H1 (cell line): Measurements from ENCODE around the gene EPB41L5. TPM values are rescaled to one million over a fixed set of nuclear protein-coding genes. Genes with fewer than 3 reads are reported as not detected.

Experiments used
- CTCF ChIA-PET: fragments of 300-600 bp; sonication (Branson Sonifier 250); formaldehyde crosslinking; loops from one replicate; lab custom pipeline; 2021; ENCODE audit not compliant: partially characterized antibody; lab: Charles Lee
- POLR2A ChIA-PET: fragments of 300-600 bp; sonication (Branson Sonifier 250); formaldehyde crosslinking; loops from one replicate; lab custom pipeline; 2021; ENCODE audit warnings: inconsistent platforms; ENCODE audit not compliant: partially characterized antibody; lab: Charles Lee
- DNase-seq, 2 experiments: peaks; one replicate each; pipeline versions ENCODE4 v3.0.0 to v3.0.0-alpha.2; 2010 to 2022; ENCODE audit warnings: low spot score in 2 of 2, low read depth in 1 of 2, mixed read lengths in 1 of 2
- FAIRE-seq: peaks from 2 replicates; lab custom pipeline; 2011; peaks lifted over from hg19 to GRCh38; lab: Jason Lieb, UNC
- H2AFZ ChIP-seq: 2 replicates; pipeline ENCODE4 v1.8.1; 2012; ENCODE audit warnings: low read length, inconsistent platforms
- H2AK5ac ChIP-seq: 2 replicates; pipeline ENCODE4 v1.6.1; 2013; ENCODE audit warnings: low read depth, low read length
- H2BK120ac ChIP-seq: replicated peaks from 2 replicates; pipeline ENCODE3; 2013; ENCODE audit warnings: low read depth, low read length, inconsistent platforms
- H2BK12ac ChIP-seq: 2 replicates; pipeline ENCODE4 v1.6.1; 2013; ENCODE audit warnings: low read depth, low read length
- H2BK15ac ChIP-seq: 2 replicates; pipeline ENCODE4 v1.6.1; 2013; ENCODE audit warnings: low read length
- H2BK20ac ChIP-seq: 2 replicates; pipeline ENCODE4 v1.6.1; 2013; ENCODE audit warnings: low read length
- H2BK5ac ChIP-seq: 2 replicates; pipeline ENCODE4 v1.6.1; 2013; ENCODE audit warnings: low read depth, low read length
- H3K14ac ChIP-seq: 2 replicates; pipeline ENCODE4 v1.6.1; 2013; ENCODE audit warnings: inconsistent platforms; ENCODE audit not compliant: insufficient read length
- H3K18ac ChIP-seq: 2 replicates; pipeline ENCODE4 v1.6.1; 2013; ENCODE audit warnings: low read length; ENCODE audit errors: extremely low read depth
- H3K23ac ChIP-seq: 2 replicates; pipeline ENCODE4 v1.6.1; 2013; ENCODE audit warnings: inconsistent platforms; ENCODE audit not compliant: insufficient read length
- H3K23me2 ChIP-seq: 2 replicates; pipeline ENCODE4 v1.6.1; 2013; ENCODE audit warnings: low read depth, low read length
- H3K27ac ChIP-seq: 2 replicates; pipeline ENCODE4 v1.6.1; 2011; ENCODE audit warnings: low read depth, low read length, inconsistent platforms
- H3K27me3 ChIP-seq, 4 experiments: replicated peaks in 1 of 4; 1 replicate in 1 of 4; 2 replicates in 3 of 4; pipeline versions ENCODE4 v1.6.1 to v1.8.1; 2011 to 2013; ENCODE audit warnings: low read length in 3 of 4, mild to moderate bottlenecking in 3 of 4, inconsistent platforms in 2 of 4, mixed read lengths in 2 of 4, moderate library complexity in 1 of 4; ENCODE audit not compliant: control insufficient read depth in 3 of 4, insufficient read depth in 3 of 4; ENCODE audit errors: extremely low read depth in 1 of 4
- H3K36me3 ChIP-seq, 4 experiments: 2 replicates each; pipeline versions ENCODE4 v1.6.1 to v1.8.1; 2011 to 2013; ENCODE audit warnings: mild to moderate bottlenecking in 4 of 4, low read length in 3 of 4, moderate library complexity in 2 of 4, control low read depth in 1 of 4, inconsistent platforms in 1 of 4; ENCODE audit not compliant: insufficient read depth in 4 of 4, control insufficient read depth in 2 of 4
- H3K4ac ChIP-seq: replicated peaks from 2 replicates; pipeline ENCODE3; 2013; ENCODE audit warnings: low read length, low read depth, mixed read lengths, inconsistent platforms; ENCODE audit not compliant: insufficient read length
- H3K4me1 ChIP-seq, 4 experiments: replicated peaks in 1 of 4; 1 replicate in 1 of 4; 2 replicates in 3 of 4; pipeline versions ENCODE4 v1.6.1 to v1.8.1; 2011 to 2013; ENCODE audit warnings: low read length in 3 of 4, inconsistent platforms in 2 of 4, mixed read lengths in 1 of 4; ENCODE audit not compliant: insufficient read depth in 4 of 4, control insufficient read depth in 3 of 4
- H3K4me2 ChIP-seq, 2 experiments: 2 replicates each; pipeline versions ENCODE4 v1.6.1 to v1.8.1; 2011 to 2013; ENCODE audit warnings: low read depth in 2 of 2, low read length in 2 of 2, control low read depth in 1 of 2, inconsistent platforms in 1 of 2, mild to moderate bottlenecking in 1 of 2; ENCODE audit not compliant: insufficient read depth in 1 of 2
- H3K4me3 ChIP-seq, 4 experiments: fragments of 200-600, 300-600 bp in 1 of 4; sonication (generic), shearing (Covaris generic), sonication (Bioruptor Twin) in 1 of 4; 2 replicates each; pipeline versions ENCODE4 v1.5.1 to v1.8.1; 2011 to 2016; ENCODE audit warnings: low read length in 4 of 4, low read depth in 3 of 4, control low read depth in 2 of 4, inconsistent platforms in 2 of 4, mild to moderate bottlenecking in 2 of 4, mixed read lengths in 1 of 4, moderate library complexity in 1 of 4; ENCODE audit not compliant: insufficient read depth in 2 of 4; ENCODE audit errors: extremely low read depth in 1 of 4
- H3K56ac ChIP-seq: replicated peaks from 2 replicates; pipeline ENCODE3; 2013; ENCODE audit warnings: low read depth, mild to moderate bottlenecking, mixed read lengths, low read length, inconsistent platforms; ENCODE audit not compliant: insufficient read length
- H3K79me1 ChIP-seq: 2 replicates; pipeline ENCODE4 v1.6.1; 2013; ENCODE audit warnings: low read depth, low read length, control low read depth
- H3K79me2 ChIP-seq, 2 experiments: 2 replicates each; pipeline versions ENCODE4 v1.6.1 to v1.8.1; 2012 to 2013; ENCODE audit warnings: low read length in 2 of 2, mild to moderate bottlenecking in 2 of 2, inconsistent platforms in 1 of 2; ENCODE audit not compliant: insufficient read depth in 2 of 2, control insufficient read depth in 1 of 2
- H3K9ac ChIP-seq, 4 experiments: replicated peaks in 1 of 4; 1 replicate in 1 of 4; 2 replicates in 3 of 4; pipeline versions ENCODE4 v1.6.1 to v1.8.1; 2011 to 2013; ENCODE audit warnings: low read depth in 3 of 4, low read length in 3 of 4, control low read depth in 2 of 4, mild to moderate bottlenecking in 2 of 4, moderate library complexity in 2 of 4, inconsistent platforms in 1 of 4; ENCODE audit errors: extremely low read depth in 1 of 4
- H3K9me3 ChIP-seq, 2 experiments: 2 replicates each; pipeline versions ENCODE4 v1.6.1 to v1.8.1; 2012 to 2013; ENCODE audit warnings: mild to moderate bottlenecking in 2 of 2, moderate library complexity in 2 of 2, control low read depth in 1 of 2, inconsistent platforms in 1 of 2, low read depth in 1 of 2, low read length in 1 of 2, mixed read lengths in 1 of 2; ENCODE audit not compliant: insufficient read depth in 2 of 2
- H4K20me1 ChIP-seq, 2 experiments: replicated peaks in 1 of 2; 2 replicates each; pipeline versions ENCODE3 to v1.8.1; 2011 to 2013; ENCODE audit warnings: inconsistent platforms in 2 of 2, low read length in 2 of 2, mild to moderate bottlenecking in 1 of 2; ENCODE audit not compliant: insufficient read depth in 2 of 2, control insufficient read depth in 1 of 2
- H4K5ac ChIP-seq: 2 replicates; pipeline ENCODE4 v1.6.1; 2013; ENCODE audit warnings: low read length, low read depth, mixed read lengths, inconsistent platforms; ENCODE audit not compliant: insufficient read length
- H4K8ac ChIP-seq: 2 replicates; pipeline ENCODE4 v1.8.0; 2013; ENCODE audit warnings: mild to moderate bottlenecking, moderate library complexity, low read length, inconsistent platforms; ENCODE audit not compliant: insufficient read depth; ENCODE audit errors: extremely low read depth
- H4K91ac ChIP-seq: replicated peaks from 2 replicates; pipeline ENCODE3; 2013; ENCODE audit warnings: low read length, mixed read lengths, inconsistent platforms; ENCODE audit not compliant: insufficient read length
- BACH1 ChIP-seq: IDR thresholded peaks from 2 replicates; pipeline ENCODE4 v1.6.1; 2012; ENCODE audit warnings: low read length, improper control_type of control experiment
- CBX5 ChIP-seq: fragments of 300-800, 300-1000 bp; sonication (generic); IDR thresholded peaks from 2 replicates; pipeline ENCODE4 v1.7.1; 2016; ENCODE audit warnings: antibody characterized with exemption, low read length, low read depth
- CEBPB ChIP-seq: IDR thresholded peaks from 2 replicates; pipeline ENCODE4 v1.6.1; 2012; ENCODE audit warnings: low read depth, low read length
- GABPA ChIP-seq: IDR thresholded peaks from 2 replicates; pipeline ENCODE4 v1.6.1; 2011; ENCODE audit warnings: mild to moderate bottlenecking, low read length, moderate library complexity, borderline replicate concordance; ENCODE audit not compliant: insufficient read depth
- JUN ChIP-seq: IDR thresholded peaks from 2 replicates; pipeline ENCODE4 v1.6.1; 2011; ENCODE audit warnings: low read depth, mild to moderate bottlenecking, improper control_type of control experiment, low read length
- TAF7 ChIP-seq: optimal IDR thresholded peaks from 2 replicates; pipeline ENCODE3; 2011; ENCODE audit warnings: low read depth, mild to moderate bottlenecking, inconsistent platforms, low read length, moderate library complexity, borderline replicate concordance
- TBP ChIP-seq: IDR thresholded peaks from 2 replicates; pipeline ENCODE4 v1.6.1; 2011; ENCODE audit warnings: low read depth, low read length, improper control_type of control experiment
- polyA plus RNA-seq, 7 experiments: library from polyadenylated mRNA; depleted of rRNA in 3 of 7; stranded (reverse) in 5 of 7; unstranded in 2 of 7; fragments of >200 nt in 5 of 7; fragments of 200-250 nt in 2 of 7; gene quantifications; 1 replicate in 5 of 7; 2 replicates in 1 of 7; 4 replicates in 1 of 7; pipeline versions ENCODE4 v1.2.1 to v1.2.3, GENCODE V29; 2011 to 2013; ENCODE audit warnings: missing spikeins in 2 of 7, mixed read lengths in 2 of 7
- total RNA-seq: library from RNA; stranded (reverse); fragmentation: NEBNext Ultra II Directional; extraction: Animal tissue kit (Norgen Biotek cat#: 25700); gene quantifications from 2 replicates; pipeline ENCODE4 v1.2.1, GENCODE V29; 2021
- TF ChIP-seq, protein P1 (sequence below): IDR thresholded peaks from 2 replicates; pipeline ENCODE4 v1.6.1; 2011; ENCODE audit warnings: low read length, improper control_type of control experiment
- TF ChIP-seq, protein P2 (sequence below): IDR thresholded peaks from 2 replicates; pipeline ENCODE4 v1.6.1; 2012; ENCODE audit warnings: inconsistent platforms

EPB41L5 gene
- total and polyA plus RNA-seq, 2 of the 8 experiments (the other 6 are each of a cell fraction or from before 2014, with no cell fraction given): 13.5 to 32.3 TPM

DNA sequence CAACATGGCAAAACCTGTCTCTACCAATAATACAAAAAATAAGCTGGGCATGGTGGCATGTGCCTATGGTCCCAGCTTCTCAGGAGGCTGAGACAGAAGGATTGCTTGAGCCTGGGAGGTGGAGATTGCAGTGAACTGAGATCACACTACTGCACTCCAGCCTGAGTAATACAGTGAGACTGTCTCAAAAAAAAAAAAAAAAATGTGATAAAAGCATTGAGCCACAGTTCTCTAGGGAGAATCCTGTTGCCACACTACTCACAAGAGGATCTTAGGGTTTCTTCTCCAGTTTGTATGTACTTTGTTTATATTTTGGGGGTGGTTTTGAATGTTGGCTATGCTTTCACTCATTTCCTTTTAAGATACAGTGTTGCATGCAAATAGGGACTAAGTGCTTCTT, 148.3 kb downstream of the EPB41L5 start:
- Histone ChIP-seq H3K4me2 (no peak overlapping the region), H3K9me3 (peaks cover 0 to 2% of the 10 kb centered on the region in 2 experiments; a peak in 1 of 4 replicates), H2BK120ac (no peak overlapping the region), H3K14ac (no peak overlapping the region), H2BK5ac (no peak overlapping the region), H3K4me1 (no peaks in the 10 kb centered on the region), H4K5ac (no peak overlapping the region), H3K4me3 (no peak overlapping the region), H3K56ac (no peak overlapping the region), H4K20me1 (no peaks in the 10 kb centered on the region), H3K27ac (no peak overlapping the region), H3K18ac (no peak overlapping the region), H3K23me2 (no peaks in the 10 kb centered on the region), H2BK12ac (no peak overlapping the region), H3K4ac (no peak overlapping the region), H2BK15ac (no peak overlapping the region), H4K91ac (no peak overlapping the region), H3K9ac (no peak overlapping the region), H3K79me1 (no peaks in the 10 kb centered on the region), H4K8ac (no peak overlapping the region), H2AFZ (no peak overlapping the region), H2AK5ac (no peak overlapping the region), H3K79me2 (no peaks in the 10 kb centered on the region), H2BK20ac (no peak overlapping the region), H3K27me3 (no peaks in the 10 kb centered on the region), H3K23ac (no peak overlapping the region), H3K36me3 (peaks cover 0 to 5% (median 3%) of the 10 kb centered on the region in 4 experiments; a peak in 2 of 8 replicates)
- DNase-seq: no peak
- TF ChIP-seq, protein P1, sequence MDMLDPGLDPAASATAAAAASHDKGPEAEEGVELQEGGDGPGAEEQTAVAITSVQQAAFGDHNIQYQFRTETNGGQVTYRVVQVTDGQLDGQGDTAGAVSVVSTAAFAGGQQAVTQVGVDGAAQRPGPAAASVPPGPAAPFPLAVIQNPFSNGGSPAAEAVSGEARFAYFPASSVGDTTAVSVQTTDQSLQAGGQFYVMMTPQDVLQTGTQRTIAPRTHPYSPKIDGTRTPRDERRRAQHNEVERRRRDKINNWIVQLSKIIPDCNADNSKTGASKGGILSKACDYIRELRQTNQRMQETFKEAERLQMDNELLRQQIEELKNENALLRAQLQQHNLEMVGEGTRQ: no peak
- TF ChIP-seq BACH1 (no peak), TBP (no peak), GABPA (no peak), JUN (no peak), TAF7 (no peak), CEBPB (no peak), CBX5 (no peak)
- TF ChIP-seq, protein P2, sequence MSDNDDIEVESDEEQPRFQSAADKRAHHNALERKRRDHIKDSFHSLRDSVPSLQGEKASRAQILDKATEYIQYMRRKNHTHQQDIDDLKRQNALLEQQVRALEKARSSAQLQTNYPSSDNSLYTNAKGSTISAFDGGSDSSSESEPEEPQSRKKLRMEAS: no peak
- FAIRE-seq: no peak
- ChIA-PET POLR2A (no interaction called here), CTCF (interaction anchor here (0.7 kb wide), 1 partner anchor 191 kb away, joined by 4 read pairs; no protein-coding TSS in a partner anchor)
